ENCODE measurements around the gene LAGE3.

The LAGE3 gene

DNA sequence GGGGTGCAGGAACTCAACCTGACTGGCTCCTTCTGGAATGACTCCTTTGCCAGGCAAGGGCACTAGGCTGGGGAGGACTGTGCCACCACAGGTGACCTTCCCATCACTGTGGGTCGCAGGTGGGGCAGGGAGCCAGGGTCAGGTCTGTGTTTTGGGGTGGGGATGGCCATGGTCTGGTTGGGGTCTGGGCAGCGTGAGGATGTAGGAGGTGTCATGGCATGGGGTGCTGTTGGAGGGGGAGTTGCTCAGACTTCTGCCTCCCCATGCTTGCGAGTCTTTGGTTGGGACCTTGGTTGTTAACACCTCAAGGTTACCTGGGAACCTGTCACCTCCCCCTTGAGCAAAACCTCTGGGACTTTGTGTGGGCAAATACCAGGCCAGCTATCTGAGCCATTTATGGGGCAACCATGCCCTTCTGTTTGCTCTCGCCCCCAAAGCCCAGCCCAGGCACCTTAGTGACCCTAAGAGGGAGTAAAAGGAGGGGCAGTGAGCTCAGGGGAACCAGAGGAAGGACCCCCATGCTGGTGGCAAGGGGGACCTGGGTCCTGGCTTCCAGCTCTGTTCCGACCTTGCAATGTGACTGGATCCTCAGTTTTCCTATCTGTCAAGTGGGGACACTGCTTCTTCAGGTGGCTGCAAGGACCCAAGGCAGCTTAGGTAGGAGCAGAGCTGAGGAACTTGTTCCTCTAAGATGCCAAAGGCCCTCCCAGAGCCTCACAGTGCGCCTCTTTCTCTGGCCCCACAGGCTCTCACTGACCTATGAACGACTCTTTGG is 44.5 kb downstream of the LAGE3 start:
- DNase-seq (ENCODE audit: low spot score) = no peak

DNA sequence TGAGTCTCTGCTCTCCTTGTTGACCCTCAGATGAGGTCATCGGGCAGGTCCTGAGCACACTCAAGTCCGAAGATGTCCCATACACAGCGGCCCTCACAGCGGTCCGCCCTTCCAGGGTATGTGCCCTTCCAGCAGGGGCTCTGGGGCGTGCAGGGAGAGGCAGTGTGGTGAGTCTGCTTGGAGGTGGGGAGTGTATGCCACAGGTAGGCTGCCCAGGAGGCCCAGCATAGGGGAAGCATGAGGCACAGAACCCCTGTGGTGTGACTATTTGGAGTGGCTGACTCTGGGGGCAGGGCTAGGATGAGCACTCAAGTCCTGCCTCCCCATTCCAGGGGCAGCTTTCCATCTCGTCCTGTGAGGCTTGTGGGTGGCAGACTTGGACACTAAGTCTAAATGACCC is 45.5 kb downstream of the LAGE3 start:
- no peak for DNase-seq (ENCODE audit: low spot score)

DNA sequence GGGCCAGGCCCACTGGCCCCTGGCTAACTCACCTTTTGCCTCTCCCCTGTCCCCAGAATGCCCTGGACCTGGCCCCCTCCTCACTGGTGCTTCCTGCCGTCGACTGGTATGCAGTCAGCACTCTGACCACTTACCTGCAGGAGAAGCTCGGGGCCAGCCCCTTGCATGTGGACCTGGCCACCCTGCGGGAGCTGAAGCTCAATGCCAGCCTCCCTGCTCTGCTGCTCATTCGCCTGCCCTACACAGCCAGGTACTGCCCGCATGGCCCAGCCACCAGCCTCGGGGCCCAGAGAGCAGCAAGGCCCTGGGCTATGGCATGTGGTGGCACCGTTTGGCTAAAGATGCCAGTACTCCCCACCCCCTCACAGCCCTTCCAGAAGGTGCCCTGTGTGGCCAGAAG is 46.9 kb downstream of the LAGE3 start:
- no peak for DNase-seq (ENCODE audit: low spot score)

DNA sequence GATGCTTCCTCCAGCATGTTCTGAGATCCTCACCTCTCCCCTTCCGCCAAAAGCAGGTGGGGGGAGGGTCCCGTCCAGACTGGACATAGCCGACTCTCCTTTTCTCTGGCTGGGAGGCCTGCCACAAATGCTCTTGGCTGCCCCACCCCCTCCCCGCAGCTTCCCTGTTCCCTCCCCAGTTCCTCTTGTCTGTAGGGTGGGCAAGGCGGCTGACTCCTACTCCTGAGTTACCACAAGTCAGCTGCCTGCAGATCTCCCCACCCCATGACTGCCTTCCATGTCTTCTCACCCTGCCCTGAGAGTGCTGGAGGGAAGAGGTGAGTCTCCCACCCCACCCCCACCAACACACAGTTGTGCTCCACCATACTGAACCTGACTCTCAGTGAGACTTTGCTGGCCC is 47.7 kb downstream of the LAGE3 start:
- DNase-seq (ENCODE audit: low spot score) = no peak

DNA sequence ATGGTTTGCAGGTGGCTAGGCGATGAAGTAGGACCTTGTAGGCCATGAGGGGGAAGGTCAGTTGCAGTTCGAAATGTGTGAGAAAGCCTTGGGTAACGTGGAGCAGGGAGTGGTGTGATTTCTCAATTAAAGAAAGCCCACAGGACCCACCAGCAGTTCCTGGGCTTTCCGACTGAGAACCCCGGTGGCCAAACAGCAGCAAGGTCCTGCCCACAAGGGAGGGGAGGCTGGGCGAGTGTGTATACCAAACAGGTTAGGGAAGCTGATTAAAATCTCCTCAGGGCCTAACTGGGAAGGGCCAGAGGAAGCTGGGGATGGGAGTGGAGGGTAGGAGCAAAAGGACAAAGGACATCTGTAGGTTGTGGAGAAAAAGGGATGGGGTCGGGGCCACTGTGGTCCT is 48.2 kb downstream of the LAGE3 start:
- no peak for DNase-seq (ENCODE audit: low spot score)

DNA sequence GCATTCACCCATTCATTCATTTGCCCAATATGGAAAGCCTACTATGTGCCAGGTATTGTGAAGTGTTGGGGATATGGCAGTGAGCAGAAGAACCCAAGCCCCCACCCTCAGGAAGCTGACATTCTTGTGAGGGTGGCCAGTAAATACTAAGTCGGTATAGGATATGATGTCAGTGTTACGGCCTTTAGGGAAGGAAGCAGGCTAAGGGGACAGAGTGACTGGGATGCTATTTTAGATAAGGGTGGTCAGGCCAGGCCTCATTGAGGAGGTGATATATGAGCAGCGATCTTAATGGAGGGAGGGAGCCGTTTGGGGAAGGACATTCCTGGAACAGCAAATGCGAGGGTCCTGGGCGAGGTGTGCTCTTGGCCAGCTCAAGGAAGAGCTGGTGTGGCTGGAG is 48.6 kb downstream of the LAGE3 start:
- DNase-seq (ENCODE audit: low spot score) = no peak

DNA sequence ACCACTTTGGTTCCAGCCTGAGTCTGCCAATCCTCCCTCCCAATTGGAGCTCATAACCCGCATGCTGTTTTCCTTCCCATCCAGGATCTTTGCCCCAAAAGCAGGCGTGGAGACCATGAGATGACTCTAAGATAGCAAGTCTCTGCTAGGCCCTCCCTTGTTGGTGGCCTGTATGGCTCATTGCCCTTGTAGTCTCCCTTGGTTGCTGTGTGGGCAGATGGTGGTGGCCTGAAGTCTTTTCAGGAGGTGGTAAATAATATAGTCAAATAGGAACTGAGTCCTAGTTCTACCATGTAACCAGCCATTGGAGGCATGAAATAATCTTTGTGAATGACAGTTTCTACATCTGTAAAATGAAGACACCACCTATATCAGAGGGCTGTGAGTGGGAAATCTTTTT is 49.4 kb downstream of the LAGE3 start:
- no peak for DNase-seq (ENCODE audit: low spot score)

DNA sequence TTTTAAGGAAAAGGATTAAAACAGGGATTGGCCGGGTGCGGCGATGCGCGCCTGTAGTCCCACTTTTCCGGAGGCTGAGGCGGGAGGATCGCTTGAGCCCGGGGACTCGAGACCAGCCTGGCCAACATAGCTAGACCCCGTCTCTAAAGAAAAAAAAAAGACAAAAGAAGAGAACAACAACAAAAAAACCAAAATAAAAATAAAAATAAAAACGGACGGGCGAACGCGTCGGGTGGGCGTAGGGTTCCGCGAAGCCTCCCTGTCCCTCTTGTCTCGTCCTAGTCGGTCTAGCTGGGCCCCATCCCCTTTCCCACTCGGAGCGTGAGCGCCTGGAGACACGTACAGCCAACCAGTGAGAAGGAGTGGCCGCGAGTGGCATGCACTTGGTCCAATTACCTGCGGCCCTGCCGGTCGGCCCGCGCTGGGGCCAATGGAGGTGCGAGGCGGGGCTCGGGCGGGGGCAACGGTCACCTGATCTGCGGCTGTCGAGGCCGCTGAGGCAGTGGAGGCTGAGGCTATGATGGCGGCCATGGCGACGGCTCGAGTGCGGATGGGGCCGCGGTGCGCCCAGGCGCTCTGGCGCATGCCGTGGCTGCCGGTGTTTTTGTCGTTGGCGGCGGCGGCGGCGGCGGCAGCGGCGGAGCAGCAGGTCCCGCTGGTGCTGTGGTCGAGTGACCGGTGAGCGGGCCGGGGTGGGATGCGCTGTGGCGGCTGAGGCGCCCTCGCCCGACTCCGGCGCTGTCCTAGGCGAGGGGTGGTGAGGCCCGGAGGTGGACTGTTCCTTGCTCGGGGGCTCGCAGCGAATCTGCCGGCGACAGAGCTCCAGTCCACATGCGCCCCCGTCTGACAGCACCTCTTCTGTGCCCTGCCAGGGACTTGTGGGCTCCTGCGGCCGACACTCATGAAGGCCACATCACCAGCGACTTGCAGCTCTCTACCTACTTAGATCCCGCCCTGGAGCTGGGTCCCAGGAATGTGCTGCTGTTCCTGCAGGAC is 50.6 kb downstream of the LAGE3 start, which contains the start of gene ATP6AP1:
Gene ATP6AP1 (plus strand): TSS at position 502 of the 996 bp plus-strand sequence. CDS start 16 bp downstream, at position 518.
- peak; percentile 94 for DNase-seq (ENCODE audit: low spot score)
